Uterus (tissue), 2 donors: Measurements from ENCODE around the gene CCNDBP1.

ENCODE experiments used
- CTCF ChIP-seq, 4 experiments: fragments of 200-600 bp in 2 of 4; fragments of 450-650 bp in 2 of 4; sonication (generic) in 2 of 4; IDR thresholded peaks; one replicate each; pipeline ENCODE4 v1.5.1; 2016 to 2019; ENCODE audit warnings: antibody characterized with exemption in 4 of 4, mild to moderate bottlenecking in 2 of 4, moderate library complexity in 1 of 4
- POLR2A ChIP-seq, 2 donors: fragments of 450-650 bp; IDR thresholded peaks; one replicate each; pipeline ENCODE4 v1.6.1; 2016; ENCODE audit warnings: antibody characterized with exemption in 2 of 2, mild to moderate bottlenecking in 1 of 2, moderate library complexity in 1 of 2

GRCh38 chr15:43221422-43221821 lies 36.2 kb downstream of the CCNDBP1 start:
- TF ChIP-seq CTCF (IDR thresholded peaks at IDR 0.05) (no peak), POLR2A (IDR thresholded peaks at IDR 0.05) (no peak)
